NCI-H345 (cell line): ENCODE measurements around the gene ANKMY1.
"Not testable (repeated sequence)": the region's sequence is repeated elsewhere in the genome, so short reads cannot be mapped to it uniquely, and the experiment has no call there.

ENCODE experiments used
- DNase-seq: peaks from one replicate; lab custom pipeline; 2025; lab: John Stamatoyannopoulos, UW

ANKMY1 gene

GRCh38 chr2:240555541-240556250, 2.1 kb downstream of the ANKMY1 start:
- DNase-seq = no peak

- no peak for DNase-seq
These were observed 2.9 kb downstream of the ANKMY1 start for GRCh38 chr2:240554767-240555493.

DNA sequence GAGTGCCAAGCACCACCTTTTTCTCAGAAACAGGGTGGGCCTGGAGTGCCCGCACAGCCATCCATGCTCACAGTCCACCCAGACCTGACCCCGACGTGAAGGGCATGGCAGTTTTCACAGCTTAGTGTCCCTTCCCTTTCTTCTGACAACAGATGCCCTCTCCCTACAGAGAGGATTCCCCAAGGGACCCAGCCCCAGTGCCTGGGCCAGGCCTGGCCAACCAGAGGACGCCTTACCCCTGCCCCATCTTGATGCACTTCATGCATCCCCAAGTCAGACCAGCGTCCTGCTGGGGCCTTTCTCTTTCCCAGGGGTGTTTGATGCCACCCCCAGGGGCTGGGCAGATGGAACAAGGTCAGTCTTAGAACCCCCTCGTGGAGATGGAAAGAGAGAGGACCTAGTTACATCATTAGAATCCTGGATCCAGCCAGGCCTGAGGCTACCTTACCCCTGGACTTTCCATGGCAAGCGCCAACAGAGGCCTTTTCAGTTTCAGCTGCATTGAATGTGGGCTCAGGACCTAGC, 3.8 kb downstream of the ANKMY1 start:
- no peak for DNase-seq

- DNase-seq = no peak
These were observed 6.0 kb downstream of the ANKMY1 start for GRCh38 chr2:240551811-240552210.

- no peak for DNase-seq
These were observed 6.5 kb downstream of the ANKMY1 start for GRCh38 chr2:240551288-240551687.

DNA sequence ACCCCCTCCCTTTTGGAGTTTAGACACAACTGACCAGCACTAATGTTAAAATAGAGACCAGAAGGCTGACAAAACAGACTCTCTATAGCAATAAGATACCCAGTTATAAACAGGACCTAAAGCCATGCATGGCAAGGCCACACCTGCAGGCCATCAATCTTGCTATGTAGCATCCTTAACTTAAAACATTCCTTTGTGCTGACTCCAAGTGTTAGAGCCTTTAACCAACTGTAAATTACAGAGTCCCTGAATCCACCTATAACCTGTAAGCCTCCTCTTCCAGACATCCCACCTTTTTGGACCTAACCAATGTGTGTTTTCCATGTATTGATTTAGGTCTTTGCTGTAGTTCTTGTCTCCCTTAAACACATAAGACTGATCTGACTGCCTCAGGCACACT, 17.9 kb downstream of the ANKMY1 start:
- DNase-seq = no peak

GRCh38 chr2:240539101-240539500, 18.7 kb downstream of the ANKMY1 start:
- DNase-seq = not testable (repeated sequence)

DNA sequence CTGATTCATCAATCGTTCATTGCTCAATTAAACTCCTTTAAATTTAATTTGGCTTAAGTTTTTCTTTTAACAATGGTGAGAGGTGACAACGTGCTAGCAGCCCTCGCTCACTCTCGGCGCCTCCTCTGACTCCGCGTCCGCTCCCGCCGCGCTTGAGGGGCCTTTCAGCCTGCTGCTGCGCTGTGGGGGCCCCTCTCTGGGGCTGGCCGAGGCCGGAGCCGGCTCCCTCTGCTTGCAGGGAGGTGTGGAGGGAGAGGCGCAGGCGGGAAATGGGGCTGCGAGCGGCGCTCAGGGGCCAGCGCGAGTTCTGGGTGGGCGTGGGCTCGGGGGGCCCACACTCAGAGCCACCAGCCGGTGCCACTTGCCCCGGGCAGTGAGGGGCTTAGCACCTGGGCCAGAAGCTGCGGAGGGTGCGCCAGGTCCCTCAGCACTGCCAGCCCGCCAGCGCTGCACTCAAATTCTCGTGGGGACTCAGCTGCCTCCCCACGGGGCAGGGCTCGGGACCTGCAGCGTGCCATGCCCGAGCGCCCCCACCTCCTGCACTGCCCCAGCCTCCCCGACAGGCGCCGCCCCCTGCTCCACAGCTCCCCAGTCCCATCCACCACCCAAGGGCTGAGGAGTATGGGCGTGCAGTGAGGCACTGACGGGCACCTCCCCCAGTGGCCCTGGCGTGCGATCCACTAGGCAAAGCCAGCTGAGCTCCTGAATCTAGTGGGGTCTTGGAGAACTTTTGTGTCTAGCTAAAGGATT, 19.6 kb downstream of the ANKMY1 start:
- no peak for DNase-seq

- no peak for DNase-seq
These were observed 25.6 kb downstream of the ANKMY1 start for GRCh38 chr2:240532031-240532775.

DNA sequence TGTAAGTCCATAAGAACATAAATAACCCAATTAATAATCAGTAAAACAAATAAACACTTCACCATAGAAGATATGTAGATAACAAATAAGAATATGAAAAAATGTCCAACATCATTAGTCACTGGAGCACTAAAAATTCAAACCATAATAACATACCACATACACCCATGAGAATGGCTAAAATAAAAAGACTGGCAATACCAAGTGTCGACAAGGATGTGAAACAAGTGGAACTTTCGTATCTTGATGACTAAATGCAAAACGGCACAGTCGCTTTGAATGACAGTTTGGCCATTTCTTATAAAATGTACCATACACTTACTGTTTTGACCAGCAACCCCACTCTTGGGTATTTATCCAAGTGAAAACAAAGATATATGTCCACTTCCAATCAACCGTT, 26.8 kb downstream of the ANKMY1 start:
- DNase-seq = no peak

DNA sequence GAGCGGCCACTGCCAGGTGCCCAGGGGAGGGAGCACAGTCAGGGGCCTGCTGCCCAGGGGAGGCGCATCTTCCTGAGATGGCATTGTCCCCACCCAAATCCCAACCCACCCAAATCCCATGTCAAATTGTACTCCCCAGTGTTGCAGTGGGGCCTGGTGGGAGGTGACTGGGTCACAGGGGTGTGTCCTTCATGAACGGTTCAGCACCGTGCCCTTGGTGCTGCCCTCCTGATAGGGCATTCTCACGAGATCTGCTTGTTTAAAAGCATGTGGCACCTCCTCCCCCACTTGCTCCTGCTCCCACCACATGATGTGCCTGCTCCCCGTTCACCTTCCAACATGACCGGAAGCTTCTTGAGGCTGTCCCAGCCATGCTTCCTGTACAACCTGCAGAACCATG, 27.6 kb downstream of the ANKMY1 start:
- DNase-seq = no peak

- no peak for DNase-seq
These were observed 28.3 kb downstream of the ANKMY1 start for GRCh38 chr2:240529344-240529999.

DNA sequence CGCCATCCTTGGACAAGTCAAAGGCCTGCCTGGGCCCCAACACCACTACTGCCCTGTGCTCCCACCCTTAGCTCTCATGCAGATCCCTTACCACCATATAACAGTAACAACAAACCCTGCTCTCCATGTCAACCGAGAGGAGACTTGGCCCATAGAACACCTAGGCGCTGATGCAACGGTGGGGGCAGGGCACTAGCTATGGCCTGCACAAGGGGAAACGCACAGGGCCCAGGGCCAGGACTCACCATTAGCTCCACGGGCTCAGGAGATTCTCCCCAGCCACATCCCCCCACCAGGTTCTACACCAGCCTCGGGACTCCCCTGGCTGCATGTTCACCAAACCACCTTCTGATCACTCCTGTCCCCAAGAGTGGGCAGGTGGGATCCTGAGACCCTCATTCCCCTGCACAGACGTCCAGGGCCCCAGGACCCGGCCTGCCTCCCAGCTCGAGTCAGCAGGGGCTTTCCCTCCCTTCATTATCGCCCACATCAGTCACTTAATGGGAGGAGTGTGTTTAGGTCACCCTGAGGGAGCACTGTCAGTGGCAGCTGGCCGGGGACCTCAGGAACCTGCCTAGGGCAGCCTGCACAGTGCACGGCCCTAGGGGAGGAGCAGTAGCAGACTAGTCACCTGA, 29.3 kb downstream of the ANKMY1 start:
- no peak for DNase-seq

GRCh38 chr2:240527153-240527750, 30.5 kb downstream of the ANKMY1 start:
- DNase-seq = no peak

DNA sequence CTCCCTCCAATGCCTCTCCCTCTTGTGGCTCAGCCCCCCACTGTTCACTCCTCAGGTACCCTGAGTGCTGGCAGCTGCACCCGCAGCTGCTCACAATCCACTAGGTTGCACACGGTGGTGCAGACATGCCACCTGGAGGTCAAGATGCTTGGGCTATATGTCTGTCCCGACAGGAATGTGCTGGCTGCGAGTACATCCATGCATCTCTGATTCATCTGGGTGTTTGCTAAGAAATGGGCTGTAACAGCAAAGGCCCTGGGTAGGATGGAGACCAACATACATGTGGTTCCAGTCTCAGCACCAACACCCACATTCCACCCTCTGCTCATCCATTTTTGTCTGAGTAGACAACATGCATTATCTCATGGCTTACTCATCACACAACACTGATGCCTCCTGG, 31.3 kb downstream of the ANKMY1 start:
- DNase-seq = no peak

- no peak for DNase-seq
These were observed 32.0 kb downstream of the ANKMY1 start for GRCh38 chr2:240525802-240526201.

DNA sequence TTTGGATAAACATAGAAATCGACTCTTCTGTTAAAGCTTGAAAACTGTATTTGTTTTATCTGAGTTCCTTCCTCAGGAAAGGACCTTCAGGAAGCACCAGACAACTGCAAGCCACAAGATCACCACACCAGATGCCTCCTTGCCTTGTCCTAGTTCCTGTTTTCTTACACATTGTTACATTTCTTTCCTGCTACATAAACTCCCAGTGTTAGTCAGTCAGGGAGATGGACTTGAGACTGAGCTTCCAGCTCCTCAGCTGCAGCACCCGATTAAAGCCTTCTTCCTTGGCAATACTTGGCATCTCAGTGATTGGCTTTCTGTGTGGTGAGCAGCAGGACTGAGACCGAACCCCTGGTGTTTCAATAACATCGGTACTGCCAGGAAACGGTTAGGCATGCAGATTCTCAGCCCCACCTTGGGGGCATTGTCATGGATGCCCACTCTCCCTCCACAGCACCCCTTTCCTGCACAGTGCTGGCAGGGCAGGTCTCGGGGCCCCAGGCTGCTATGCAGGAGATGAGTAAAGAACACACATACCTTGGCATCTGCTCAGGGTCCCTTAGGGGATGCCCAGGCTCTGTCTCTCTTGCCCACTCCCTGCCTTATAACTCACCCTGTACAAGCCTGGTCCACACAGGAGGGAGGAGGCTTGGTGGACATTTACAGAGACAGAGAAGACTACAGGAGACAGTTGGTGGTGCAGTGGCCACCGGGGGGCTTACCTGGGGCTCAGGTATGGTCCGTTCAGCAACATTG, 32.6 kb downstream of the ANKMY1 start:
- DNase-seq = no peak

DNA sequence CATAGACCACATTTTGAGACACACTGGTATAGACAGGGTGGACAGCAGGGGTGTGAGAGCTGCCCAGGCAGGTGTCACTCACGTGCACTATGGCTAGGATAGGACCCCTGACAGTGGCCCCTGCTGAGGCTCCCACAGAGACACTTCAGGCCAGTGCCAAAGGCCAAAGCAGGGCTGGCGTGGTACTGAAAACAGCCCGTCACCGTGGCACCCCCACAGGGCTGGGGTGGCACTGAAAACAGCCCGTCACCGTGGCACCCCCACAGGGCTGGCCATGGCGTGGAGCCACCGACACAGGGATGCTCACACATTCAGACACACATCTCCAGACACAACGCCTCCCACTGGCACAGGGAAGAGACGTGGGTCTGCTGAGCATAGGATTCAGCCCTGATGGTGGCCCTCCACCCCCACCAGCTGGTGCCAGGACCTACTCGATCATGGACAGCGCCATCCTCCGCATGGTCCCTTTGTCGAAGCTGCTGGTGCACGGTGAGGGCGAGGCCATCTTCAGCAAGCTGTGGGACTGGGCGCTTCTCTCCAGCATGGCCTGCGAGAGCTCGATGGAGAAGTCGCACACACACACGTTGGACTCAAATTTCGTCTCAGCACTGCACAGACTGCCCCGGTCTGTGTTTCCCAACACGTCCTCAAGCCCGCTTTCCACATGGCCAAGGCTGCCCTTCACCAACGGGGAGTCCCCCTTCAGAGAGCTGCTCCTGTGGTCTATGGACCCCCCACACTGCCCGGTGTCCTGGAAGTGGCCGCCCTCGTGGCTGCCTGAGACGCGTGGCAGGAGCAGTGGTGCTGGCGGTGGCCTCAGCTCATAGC, 34.1 kb downstream of the ANKMY1 start:
- no peak for DNase-seq

GRCh38 chr2:240522406-240522805, 35.4 kb downstream of the ANKMY1 start:
- DNase-seq = no peak
